A549 treated with dexamethasone at 1 μM for 4 hours (cell line): ENCODE measurements around the gene OR2M3. TPM values are rescaled to one million over a fixed set of nuclear protein-coding genes. Genes with fewer than 3 reads are reported as not detected.

Source experiments
- total RNA-seq: library from RNA; stranded (reverse); fragments of 200-300 nt; extraction: Qiagen RNA extraction; gene quantifications from 5 replicates; pipeline ENCODE4 v1.2.3, GENCODE V29; 2022

OR2M3 gene
- total RNA-seq = not detected in 5 replicates

DNA sequence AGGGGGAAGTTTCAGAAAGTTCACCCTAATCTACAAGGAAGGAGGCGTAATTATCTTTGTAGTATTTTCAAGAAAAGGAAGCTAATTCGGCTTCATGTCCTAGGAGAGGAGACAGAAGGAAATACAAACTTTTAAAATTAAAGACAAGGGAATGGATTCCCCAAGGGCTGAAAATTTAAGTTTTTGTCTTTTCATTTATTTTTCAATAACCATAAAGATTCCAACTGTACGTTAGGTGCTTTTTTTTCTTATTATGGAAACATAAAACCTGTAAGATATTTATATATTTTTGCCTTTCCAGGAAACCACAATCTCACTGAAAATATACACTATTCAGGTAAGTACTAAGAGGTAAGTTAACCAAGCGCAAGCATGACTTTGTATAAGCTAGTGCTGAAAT, at the start of gene OR2M3:
Gene OR2M3 (plus strand): TSS at position 301 of the 400 bp plus-strand sequence. CDS start 5,803 bp downstream, outside the sequence.

GRCh38 chr1:248174521-248174920, 22.5 kb upstream of the OR2M3 start, which contains the start of gene OR2M2:
Gene OR2M2, plus strand, starts transcription at chr1:248174821. Its CDS starts 5,165 bp downstream, at chr1:248179986.

DNA sequence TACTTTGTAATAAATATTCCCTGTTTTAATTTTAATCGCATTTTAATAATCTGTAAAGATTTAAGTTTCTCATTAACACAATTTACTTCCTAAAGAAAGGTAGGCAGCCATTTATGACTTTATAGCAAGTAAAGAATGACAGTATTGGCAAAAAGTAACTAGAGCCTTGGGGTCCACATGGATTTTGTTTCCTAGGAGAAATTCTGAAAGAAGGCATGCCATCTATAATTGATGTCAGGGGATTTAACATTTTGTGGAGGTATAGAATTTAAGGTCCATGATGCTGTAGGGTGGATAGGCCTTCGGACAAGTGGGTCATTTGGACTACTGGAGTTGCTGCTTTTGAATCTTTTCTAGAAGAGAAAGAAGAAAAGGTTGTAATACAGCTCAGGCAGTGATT, 34.1 kb downstream of the OR2M3 start, which contains the start of gene OR2M4:
Gene OR2M4 (plus strand): TSS at position 301 of the 400 bp plus-strand sequence. CDS start 7,512 bp downstream, outside the sequence.

Other genes with a start within 250 kb of the OR2M3 start
- gene OR2L8, start 248.4 kb upstream of the OR2M3 start, total RNA-seq = not detected in 5 replicates
- gene OR2AK2, start 232.0 kb upstream of the OR2M3 start, total RNA-seq = not detected in 5 replicates
- not detected in 5 replicates for gene OR2L5, start 183.6 kb upstream of the OR2M3 start, total RNA-seq
- gene OR2L2, start 167.2 kb upstream of the OR2M3 start, total RNA-seq = 0.02 TPM in 1 of 5 replicates, not detected in the others
- gene OR2L3, start 150.4 kb upstream of the OR2M3 start, total RNA-seq = not detected in 5 replicates
- gene OR2L13, start 102.1 kb upstream of the OR2M3 start, total RNA-seq = not detected in 5 replicates
- gene OR2M5, start 52.1 kb upstream of the OR2M3 start, total RNA-seq = not detected in 5 replicates
- gene OR2M2, start 22.4 kb upstream of the OR2M3 start, total RNA-seq = not detected in 5 replicates
- gene OR2M4, start 34.2 kb downstream of the OR2M3 start, total RNA-seq = not detected in 5 replicates
- gene OR2T33, start 80.7 kb downstream of the OR2M3 start, total RNA-seq = not detected in 5 replicates
- not detected in 5 replicates for gene OR2T12, start 106.2 kb downstream of the OR2M3 start, total RNA-seq
- not detected in 5 replicates for gene OR2M7, start 127.3 kb downstream of the OR2M3 start, total RNA-seq
- gene OR14C36, start 151.5 kb downstream of the OR2M3 start, total RNA-seq = not detected in 5 replicates
- gene OR2T4, start 164.4 kb downstream of the OR2M3 start, total RNA-seq = not detected in 5 replicates
- gene OR2T6, start 178.5 kb downstream of the OR2M3 start, total RNA-seq = not detected in 5 replicates
- not detected in 5 replicates for gene OR2T1, start 205.8 kb downstream of the OR2M3 start, total RNA-seq
- gene OR2T2, start 248.4 kb downstream of the OR2M3 start, total RNA-seq = not detected in 5 replicates